Renal cortex interstitium (tissue), 15 donors: ENCODE measurements around the gene NUP214. TPM values are rescaled to one million over a fixed set of nuclear protein-coding genes. Genes with fewer than 3 reads are reported as not detected.

ENCODE experiments used
- DNase-seq, 11 donors: peaks; one replicate each; pipeline ENCODE4 v3.0.0-alpha.2; 2013; ENCODE audit warnings: low read depth in 9 of 11, low spot score in 4 of 11; ENCODE audit errors: extremely low read depth in 1 of 11
- long read RNA-seq, 16 experiments: transcript quantifications; one replicate each; lab custom pipeline, GENCODE V29; 2026
- polyA plus RNA-seq, 3 donors: library from polyadenylated mRNA; unstranded; fragments of 120-200 nt; gene quantifications; one replicate each; pipeline ENCODE4 v1.2.1, GENCODE V29; 2013; ENCODE audit not compliant: insufficient read length in 3 of 3

The NUP214 gene
- polyA plus RNA-seq = 10 to 100 TPM; 49.3 to 68.7 (median 52.6) TPM
- long read RNA-seq, donor 1, partial matches to known transcripts = 16 of 16 reads
- long read RNA-seq, donor 1, other reads (novel, unspliced or antisense) = 0 of 16 reads
- long read RNA-seq, donor 2, partial matches to known transcripts = 22 of 22 reads
- long read RNA-seq, donor 2, other reads (novel, unspliced or antisense) = 0 of 22 reads
- long read RNA-seq, donor 3, partial matches to known transcripts = 11 of 11 reads
- long read RNA-seq, donor 3, other reads (novel, unspliced or antisense) = 0 of 11 reads
- long read RNA-seq, donor 4, partial matches to known transcripts = 11 of 11 reads
- long read RNA-seq, donor 4, other reads (novel, unspliced or antisense) = 0 of 11 reads
- long read RNA-seq, donor 5 = 0 reads
- long read RNA-seq, donor 6, partial matches to known transcripts = 22 of 22 reads
- long read RNA-seq, donor 6, other reads (novel, unspliced or antisense) = 0 of 22 reads
- long read RNA-seq, donor 7, partial matches to known transcripts = 31 of 31 reads
- long read RNA-seq, donor 7, other reads (novel, unspliced or antisense) = 0 of 31 reads
- long read RNA-seq, donor 8, partial matches to known transcripts = 35 of 36 reads
- long read RNA-seq, donor 8, other reads (novel, unspliced or antisense) = 0 of 36 reads
- long read RNA-seq, donor 9, partial matches to known transcripts = 7 of 7 reads
- long read RNA-seq, donor 9, other reads (novel, unspliced or antisense) = 0 of 7 reads
- long read RNA-seq, donor 10, full-length matches to known transcripts = 1 of 6 reads
- long read RNA-seq, donor 10, partial matches to known transcripts = 5 of 6 reads
- long read RNA-seq, donor 10, other reads (novel, unspliced or antisense) = 0 of 6 reads
- long read RNA-seq, donor 11 = 0 reads
- long read RNA-seq, donor 12, partial matches to known transcripts = 5 of 5 reads
- long read RNA-seq, donor 12, other reads (novel, unspliced or antisense) = 0 of 5 reads
- long read RNA-seq, donor 13 = 0 reads
- long read RNA-seq, donor 14 = 0 reads
- long read RNA-seq, donor 15, partial matches to known transcripts = 11 of 11 reads
- long read RNA-seq, donor 15, other reads (novel, unspliced or antisense) = 0 of 11 reads
- long read RNA-seq, donor 16, partial matches to known transcripts = 21 of 22 reads
- long read RNA-seq, donor 16, other reads (novel, unspliced or antisense) = 0 of 22 reads

DNA sequence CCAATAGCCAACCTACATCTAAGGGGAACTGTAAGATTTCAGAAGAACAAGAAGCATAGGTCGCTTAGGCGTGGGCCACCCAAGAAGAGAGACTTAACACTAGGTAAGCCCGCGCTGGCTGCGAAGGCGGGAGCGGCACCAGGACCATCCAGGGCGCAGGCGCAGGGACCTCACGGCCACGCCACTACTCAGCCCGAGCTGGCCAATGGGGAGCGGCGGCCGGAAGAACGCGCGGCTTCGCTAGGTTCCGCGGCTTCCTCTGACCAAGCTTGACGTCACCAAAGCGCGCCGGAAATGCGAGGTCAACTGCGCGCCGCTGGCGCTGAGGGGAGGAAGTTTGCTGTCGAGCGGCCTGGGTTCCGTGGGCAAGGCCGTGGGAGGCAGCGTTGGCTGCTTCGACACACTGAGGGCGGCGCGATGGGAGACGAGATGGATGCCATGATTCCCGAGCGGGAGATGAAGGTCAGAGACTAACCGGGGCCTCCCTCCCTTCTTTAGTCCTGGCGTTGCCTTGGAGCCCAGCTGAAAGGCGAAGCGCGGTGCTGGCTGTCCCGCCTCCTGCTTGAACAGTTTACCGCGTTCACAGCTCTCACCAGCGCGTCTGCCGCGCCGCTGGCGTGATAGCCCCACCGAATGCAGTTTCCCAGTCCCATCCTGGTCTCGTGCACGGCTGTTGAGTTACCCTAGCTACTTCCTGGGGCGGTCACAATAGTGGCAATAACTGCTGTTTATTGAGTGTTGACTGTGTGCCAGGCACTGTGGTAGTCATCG lies at the start of gene NUP214:
NUP214 (plus strand) TSS at position 299 of the 771 bp plus-strand sequence; CDS start at position 418, 119 bp downstream.
- peak; percentile 97 to 100 (median 98) for DNase-seq

DNA sequence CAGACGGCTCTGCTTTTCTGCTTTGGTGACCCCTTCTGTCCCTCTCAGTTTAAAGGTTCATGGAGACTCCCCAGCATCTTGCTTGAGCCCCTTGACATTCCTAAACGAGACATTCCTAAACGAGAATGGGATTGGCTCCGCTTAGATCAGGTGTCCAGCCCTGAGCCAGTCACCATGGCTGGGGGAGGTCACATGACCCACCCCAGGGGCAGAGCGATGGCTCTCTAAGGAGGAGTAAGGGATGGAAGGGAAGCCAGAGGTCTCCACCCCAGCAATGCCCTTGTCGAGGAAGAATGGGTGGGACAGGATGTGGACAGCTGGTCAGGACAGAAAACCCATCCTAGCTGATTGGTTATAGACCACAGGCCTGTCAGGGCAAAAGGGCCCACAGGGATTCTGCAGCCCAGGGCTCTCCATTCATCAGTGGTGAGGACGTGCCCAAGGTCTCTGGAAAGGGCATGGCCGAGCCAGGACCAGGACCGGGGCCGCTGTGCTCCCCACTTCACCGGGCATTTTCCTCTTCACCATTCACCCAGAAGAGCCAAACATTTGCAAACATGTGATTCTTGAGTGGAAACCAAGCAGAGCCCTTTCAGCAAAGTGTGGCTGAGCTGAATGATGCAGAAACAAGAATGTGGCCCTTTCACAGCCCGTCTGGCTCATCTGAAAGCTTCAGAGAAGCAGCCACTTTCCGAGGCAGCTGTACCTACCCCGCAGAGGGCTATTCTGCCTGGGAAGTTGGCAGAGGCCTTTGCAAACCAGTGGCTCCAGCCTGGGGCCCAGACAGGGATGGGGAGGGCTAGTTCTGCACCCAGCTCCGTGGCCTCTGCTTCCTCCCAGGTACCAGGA lies 48.8 kb upstream of the NUP214 start:
- DNase-seq = no peak

DNA sequence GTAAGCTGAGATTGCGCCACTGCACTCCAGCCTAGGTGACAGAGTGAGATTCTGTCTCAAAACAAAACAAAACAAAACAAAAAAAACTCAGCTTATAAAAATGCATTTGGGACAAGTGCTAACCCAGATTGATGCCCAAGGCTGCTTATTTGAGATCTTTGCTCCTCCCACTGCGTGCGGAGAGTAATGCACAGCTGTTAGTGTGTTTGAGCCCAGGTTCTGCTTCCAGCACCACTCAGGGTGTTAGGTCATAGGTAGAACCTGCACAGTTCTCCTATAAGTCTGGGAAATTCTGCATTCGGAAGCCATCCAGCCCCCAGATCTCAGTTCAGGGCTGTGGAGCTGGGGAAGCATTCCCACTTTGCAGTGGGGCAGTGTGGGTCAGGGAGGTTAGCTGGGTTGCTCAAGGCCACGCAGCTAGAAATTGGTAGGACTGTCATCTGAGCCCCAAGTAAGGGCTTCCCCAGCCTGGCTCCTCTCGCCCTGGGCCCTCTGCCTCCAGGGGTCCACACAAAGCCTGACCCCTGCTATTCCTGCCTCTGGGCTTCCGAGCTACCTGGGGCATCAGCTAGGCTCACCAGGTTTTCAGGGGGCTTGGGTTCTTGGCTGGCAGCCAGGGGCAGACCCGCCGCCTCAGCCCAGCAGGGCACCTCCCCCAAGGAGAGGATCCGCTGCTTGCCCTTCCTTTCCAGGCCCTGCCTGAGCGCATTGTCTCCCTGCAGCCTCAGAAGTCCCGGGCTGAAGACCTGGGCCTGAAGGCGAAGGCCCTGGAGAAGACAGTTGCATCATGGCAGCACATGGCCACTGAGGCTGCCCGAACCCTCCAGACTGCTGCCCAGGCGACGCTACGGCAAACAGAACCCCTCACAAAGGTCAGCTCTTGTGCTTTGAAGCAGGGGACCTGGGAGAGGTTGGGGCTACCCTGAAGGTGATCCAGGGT lies 46.7 kb upstream of the NUP214 start:
- no peak for DNase-seq

DNA sequence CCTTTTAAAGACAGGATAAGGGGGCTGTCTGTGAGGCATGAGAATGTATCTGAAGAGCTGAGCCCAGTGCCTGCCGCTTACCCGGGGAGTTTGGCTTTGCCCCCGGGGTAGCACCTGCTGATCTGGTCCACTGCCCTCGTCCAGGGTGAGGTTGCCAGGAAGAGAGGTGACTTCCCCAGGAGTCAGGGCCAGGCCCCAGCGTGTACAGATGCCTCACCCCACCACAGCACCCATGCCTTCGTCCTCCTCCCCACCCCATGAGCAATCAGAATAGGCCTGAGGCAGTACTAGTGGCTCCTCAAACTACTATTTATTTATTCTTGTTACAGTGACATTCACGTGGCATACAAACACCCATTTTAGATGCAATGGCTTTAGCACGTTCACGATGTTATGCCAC lies 44.8 kb upstream of the NUP214 start:
- no peak for DNase-seq

DNA sequence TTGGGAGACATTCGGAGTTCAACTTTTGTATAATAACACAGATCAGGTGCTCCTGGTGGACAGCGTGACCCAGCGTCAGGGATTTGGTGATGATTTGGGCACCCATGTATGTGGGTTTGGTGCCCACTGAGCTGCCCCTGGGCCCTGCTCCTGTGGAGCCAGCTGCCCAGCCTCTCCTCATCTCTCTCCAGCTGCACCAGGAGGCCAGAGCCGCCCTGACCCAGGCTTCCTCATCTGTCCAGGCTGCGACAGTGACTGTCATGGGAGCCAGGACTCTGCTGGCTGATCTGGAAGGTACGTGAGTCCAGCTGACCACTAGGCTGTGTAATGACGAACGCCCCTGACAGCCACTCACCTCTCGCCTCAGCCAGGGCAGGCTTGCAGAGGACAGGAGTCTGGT lies 43.5 kb upstream of the NUP214 start:
- DNase-seq = no peak

DNA sequence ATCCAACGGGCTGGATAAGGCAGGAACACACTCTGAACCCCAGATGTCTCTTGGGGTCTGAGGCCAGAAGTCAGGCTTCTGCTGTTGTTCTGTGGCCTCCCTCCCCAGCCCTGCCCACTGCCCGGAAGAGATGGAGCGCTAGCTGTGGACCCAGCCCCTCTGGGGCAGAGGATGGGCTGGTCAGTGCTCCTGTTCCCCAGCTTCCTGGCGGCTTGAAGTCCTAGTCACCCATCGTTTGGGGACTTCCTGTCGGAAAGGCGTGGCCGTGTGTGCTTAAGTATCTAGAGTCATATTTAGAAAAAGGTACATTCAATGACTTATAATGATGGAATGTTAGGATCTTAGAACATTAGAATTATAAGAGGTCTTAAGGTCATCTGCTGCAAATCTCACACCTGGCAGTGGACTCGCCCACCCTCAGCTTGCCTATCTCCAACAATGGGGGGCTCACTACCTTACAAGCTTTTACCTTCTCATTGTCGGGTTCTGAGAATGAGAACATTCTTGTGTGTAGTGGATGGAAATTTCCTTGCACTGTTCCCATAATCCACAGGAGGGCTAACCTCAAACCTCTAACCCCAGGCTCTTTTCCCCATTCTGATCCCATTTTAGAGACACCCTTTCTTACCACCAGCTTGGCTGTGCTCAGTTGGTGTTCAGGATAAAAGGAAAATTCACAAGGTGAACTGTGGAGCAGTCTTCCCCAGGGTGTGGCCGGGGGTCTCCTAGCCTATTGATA lies 42.4 kb upstream of the NUP214 start:
- DNase-seq = no peak

DNA sequence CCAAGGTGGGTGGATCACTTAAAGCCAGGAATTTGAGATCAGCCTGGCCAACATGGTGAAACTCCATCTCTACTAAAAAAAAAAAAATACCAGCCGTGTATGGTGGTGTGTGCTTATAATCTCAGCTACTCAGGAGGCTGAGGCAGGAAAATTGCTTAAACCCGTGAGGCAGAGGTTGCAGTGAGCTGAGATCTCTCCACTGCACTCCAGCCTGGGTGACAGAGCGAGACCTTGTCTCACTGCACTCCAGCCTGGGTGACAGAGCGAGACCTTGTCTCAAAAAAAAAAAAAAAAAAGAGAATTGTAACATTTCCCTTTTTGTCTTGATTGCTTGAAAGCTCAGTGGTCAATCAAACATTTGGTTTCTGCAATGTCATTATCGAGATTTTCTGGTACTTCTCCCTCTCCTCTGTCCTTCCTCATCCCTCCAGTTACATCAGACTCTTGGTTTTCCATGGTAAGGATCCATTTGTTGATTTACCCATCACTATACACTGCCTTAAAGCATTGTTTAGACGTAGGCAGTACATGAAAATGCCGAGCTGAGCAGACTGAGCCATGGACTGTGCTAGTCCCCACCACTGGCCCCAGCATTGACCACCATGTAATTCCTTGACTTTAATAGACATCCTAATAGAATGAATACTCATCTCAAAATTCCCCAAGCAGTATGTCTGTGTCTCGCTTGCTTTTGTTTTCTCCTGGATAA lies 40.6 kb upstream of the NUP214 start:
- DNase-seq = no peak

DNA sequence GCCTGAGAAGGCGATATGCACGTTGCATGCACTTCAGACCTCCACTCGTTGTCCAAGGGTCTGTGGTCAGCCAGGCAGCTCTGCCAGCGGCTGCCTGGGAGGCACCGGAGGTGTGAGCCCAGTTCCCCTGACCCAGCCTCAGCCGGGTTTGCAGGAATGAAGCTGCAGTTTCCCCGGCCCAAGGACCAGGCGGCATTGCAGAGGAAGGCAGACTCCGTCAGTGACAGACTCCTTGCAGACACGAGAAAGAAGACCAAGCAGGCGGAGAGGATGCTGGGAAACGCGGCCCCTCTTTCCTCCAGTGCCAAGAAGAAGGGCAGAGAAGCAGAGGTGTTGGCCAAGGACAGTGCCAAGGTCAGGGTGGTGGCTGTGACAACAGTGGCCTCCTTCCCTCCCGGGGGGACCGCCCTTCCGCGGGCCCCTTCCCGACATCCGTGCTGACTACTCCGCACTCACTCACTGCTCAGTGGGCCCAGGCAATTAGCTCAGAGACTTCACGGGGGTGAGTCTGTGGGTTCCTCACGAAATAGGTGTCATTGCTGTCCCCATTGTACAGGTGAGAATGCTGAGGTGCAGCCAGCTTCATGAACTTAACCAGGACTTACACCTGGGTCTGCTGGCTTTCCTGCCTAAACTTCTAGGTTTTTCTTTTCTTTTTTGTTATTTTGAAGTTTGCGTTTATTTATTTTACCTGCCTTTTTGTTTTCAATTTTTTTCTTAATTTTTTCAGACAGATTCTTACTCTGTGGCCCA lies 39.8 kb upstream of the NUP214 start:
- DNase-seq = no peak

DNA sequence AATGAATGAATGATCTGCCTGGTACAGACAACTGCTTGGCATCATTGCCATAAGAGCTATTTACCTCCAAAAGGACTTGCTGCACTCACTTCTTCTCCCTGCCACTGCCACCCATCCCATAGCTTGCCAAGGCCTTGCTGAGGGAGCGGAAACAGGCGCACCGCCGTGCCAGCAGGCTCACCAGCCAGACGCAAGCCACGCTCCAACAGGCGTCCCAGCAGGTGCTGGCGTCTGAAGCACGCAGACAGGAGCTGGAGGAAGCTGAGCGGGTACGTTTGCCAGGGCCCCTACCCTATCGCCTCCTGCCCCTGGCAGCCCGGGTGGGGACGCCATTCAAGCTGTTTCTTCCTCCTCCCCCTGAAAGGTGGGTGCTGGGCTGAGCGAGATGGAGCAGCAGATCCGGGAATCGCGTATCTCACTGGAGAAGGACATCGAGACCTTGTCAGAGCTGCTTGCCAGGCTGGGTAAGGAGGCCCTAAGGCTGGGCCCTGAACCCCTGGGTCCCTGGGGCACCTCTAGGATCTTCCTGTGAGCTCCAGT lies 38.0 kb upstream of the NUP214 start:
- DNase-seq = no peak

DNA sequence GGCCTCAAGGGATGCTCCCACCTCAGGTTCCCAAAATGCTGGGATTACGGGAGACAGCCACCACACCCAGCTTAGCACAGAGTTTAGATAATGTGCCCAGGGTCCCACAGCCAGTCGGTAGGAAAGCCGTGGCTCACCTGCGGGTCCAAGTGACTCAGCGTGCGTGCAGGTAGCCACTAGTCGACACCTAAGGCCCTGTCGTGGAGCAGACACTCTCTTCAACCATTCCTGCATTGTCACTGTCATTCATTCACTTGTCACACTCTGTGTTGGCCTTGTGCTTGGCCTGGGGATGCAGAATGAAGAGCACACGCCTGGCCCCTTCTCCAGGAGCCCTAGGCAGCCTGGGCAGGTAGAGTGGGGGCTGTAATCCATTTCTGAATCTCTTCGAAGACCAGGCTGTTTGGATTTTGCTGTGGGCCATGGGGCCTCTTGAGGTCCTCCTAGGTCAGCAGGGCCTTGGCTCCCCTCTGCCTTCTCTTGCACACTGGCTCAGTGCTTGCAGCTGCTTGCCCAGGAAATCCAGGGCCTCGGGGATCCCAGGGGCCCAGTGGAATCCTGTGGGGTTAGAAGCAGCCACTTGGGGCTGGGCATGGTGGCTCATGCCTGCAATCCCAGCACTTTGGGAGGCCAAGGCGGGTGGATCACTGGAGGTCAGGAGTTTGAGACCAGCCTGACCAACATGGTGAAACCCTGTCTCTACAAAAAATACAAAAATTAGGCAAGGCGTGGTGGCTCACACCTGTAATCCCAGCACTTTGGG lies 35.2 kb upstream of the NUP214 start:
- no peak for DNase-seq

DNA sequence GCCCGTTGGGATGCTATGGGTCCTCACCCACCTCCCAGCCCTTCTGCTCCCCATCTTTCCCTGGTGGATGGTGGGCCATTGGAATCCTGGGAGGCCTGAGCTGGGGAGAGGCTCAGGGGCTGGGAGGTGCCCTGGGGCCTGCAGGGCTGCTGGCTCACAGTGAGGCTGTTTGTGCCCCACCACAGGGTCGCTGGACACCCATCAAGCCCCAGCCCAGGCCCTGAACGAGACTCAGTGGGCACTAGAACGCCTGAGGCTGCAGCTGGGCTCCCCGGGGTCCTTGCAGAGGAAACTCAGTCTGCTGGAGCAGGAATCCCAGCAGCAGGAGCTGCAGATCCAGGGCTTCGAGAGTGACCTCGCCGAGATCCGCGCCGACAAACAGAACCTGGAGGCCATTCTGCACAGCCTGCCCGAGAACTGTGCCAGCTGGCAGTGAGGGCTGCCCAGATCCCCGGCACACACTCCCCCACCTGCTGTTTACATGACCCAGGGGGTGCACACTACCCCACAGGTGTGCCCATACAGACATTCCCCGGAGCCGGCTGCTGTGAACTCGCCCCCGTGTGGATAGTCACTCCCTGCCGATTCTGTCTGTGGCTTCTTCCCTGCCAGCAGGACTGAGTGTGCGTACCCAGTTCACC lies 33.9 kb upstream of the NUP214 start:
- DNase-seq = no peak

DNA sequence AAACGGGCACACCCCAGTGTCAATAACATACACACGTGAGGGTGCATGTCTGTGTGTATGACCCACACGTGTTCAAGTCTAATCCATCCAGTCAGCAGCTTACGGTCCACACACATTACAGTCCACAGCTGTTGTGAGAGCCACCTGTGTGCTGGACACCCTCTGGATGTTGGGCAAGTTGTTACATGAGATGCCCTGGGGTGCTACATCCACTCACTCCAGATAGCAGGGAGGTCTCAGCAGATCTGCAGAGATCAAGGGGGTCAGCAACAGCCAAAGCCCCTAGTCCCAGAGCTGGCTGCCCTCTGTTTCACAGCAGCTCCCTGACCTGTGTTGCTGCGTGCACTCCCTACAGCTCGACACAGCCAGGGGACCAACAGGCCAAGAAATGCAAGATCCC lies 33.4 kb upstream of the NUP214 start:
- no peak for DNase-seq
